ENCODE data around the gene CFAP74.
A peak's percentile ranks its signal among the peaks of the same experiment; 100 is the strongest.

The CFAP74 gene

GRCh38 chr1:1989789-1990188 lies 13.8 kb downstream of the CFAP74 start:
- Histone ChIP-seq H3K27me3 (ENCODE audit: control insufficient read depth, insufficient read depth, low read length) (no peaks in the 10 kb centered on the region), H3K4me1 (no peaks in the 10 kb centered on the region), H3K9me3 (ENCODE audit: control insufficient read depth, low read length) (no peaks in the 10 kb centered on the region), H3K79me2 (no peaks in the 10 kb centered on the region), H3K36me3 (ENCODE audit: control insufficient read depth, insufficient read depth, low read length) (no peaks in the 10 kb centered on the region), H2AFZ (no peak overlapping the region), H3K9ac (no peak overlapping the region), H3K4me2 (ENCODE audit: low read length) (no peak overlapping the region), H3K4me3 (ENCODE audit: low read depth, low read length) (no peak overlapping the region), H3K27ac (peak overlapping the region; percentile 54)
- no peak for TF ChIP-seq CTCF (IDR thresholded peaks at IDR 0.05)

DNA sequence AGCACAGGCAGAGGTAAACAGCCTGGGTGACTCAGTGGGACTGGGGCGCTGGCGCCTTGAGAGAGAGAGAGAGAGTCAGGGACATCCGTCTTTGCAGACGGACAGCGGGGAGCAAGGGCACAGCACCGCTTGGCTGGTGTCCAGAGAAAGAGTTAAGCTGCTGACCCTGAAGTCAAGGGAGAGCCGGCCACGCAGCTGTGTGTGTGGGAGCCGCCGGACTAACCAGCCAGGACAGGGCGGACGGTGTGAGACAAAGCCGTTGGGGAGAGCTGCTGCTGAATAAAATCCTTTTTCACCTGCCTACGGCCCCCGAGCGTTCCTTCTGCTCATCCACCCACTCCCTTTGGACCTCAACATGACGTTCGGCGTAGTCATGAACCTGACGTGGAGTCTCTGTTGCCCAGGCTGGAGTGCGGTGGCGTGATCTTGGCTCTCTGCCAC lies 14.5 kb downstream of the CFAP74 start:
- H3K4me3 ChIP-seq (ENCODE audit: low read depth, low read length), result no peak overlapping the region
- no peak overlapping the region for H3K9ac ChIP-seq
- H3K9me3 ChIP-seq (ENCODE audit: control insufficient read depth, low read length), result no peaks in the 10 kb centered on the region
- TF ChIP-seq CTCF (IDR thresholded peaks at IDR 0.05), result no peak
- no peaks in the 10 kb centered on the region for H3K36me3 ChIP-seq (ENCODE audit: control insufficient read depth, insufficient read depth, low read length)
- no peak overlapping the region for H3K4me2 ChIP-seq (ENCODE audit: low read length)
- H2AFZ ChIP-seq, result no peak overlapping the region
- no peaks in the 10 kb centered on the region for H3K4me1 ChIP-seq
- no peaks in the 10 kb centered on the region for H3K79me2 ChIP-seq
- H3K27me3 ChIP-seq (ENCODE audit: control insufficient read depth, insufficient read depth, low read length), result no peaks in the 10 kb centered on the region
- peak overlapping the region; percentile 54 for H3K27ac ChIP-seq

- Histone ChIP-seq H3K79me2 (no peaks in the 10 kb centered on the region), H3K27ac (no peak overlapping the region), H3K4me2 (ENCODE audit: low read length) (no peak overlapping the region), H3K9me3 (ENCODE audit: control insufficient read depth, low read length) (no peaks in the 10 kb centered on the region), H3K27me3 (ENCODE audit: control insufficient read depth, insufficient read depth, low read length) (no peaks in the 10 kb centered on the region), H3K4me1 (no peaks in the 10 kb centered on the region), H2AFZ (no peak overlapping the region), H3K4me3 (ENCODE audit: low read depth, low read length) (no peak overlapping the region), H3K36me3 (ENCODE audit: control insufficient read depth, insufficient read depth, low read length) (no peaks in the 10 kb centered on the region), H3K9ac (no peak overlapping the region)
- no peak for TF ChIP-seq CTCF (IDR thresholded peaks at IDR 0.05)
These were observed 15.3 kb downstream of the CFAP74 start for GRCh38 chr1:1988061-1988945.

DNA sequence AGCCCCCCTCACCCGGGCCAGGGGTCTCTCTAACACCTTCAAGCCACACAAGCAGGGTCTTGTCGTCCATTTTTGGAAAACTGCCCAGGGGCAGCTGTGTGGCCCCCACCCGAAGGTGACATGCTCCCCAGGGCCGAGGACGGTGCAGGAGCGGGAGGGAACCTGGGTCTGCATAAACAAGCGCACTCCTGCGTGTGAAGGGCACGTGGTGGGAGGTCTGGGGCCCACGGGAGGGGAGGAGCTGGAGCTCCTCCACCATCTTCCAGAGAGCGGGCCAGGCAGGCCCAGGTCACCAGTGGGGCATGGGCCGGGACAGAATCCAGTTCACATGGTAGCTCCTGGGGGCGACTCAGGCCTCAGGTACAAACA lies 16.5 kb downstream of the CFAP74 start:
- Histone ChIP-seq H3K27me3 (ENCODE audit: control insufficient read depth, insufficient read depth, low read length) (no peaks in the 10 kb centered on the region), H3K4me2 (ENCODE audit: low read length) (no peak overlapping the region), H3K27ac (no peak overlapping the region), H3K9ac (no peak overlapping the region), H3K4me1 (no peaks in the 10 kb centered on the region), H3K79me2 (no peaks in the 10 kb centered on the region), H3K4me3 (ENCODE audit: low read depth, low read length) (no peak overlapping the region), H3K9me3 (ENCODE audit: control insufficient read depth, low read length) (no peaks in the 10 kb centered on the region), H2AFZ (no peak overlapping the region), H3K36me3 (ENCODE audit: control insufficient read depth, insufficient read depth, low read length) (no peaks in the 10 kb centered on the region)
- no peak for TF ChIP-seq CTCF (IDR thresholded peaks at IDR 0.05)

Measured in parathyroid adenoma (tissue), 2 donors.